KMS-11 (cell line): ENCODE data around the gene SFN.

Source experiments
- H2AFZ ChIP-seq: fragments of 200-600 bp; sonication (generic); 2 replicates; pipeline ENCODE4 v1.6.1; 2016; ENCODE audit warnings: antibody characterized with exemption, mixed run types, low read depth
- H3K27ac ChIP-seq: fragments of 200-600 bp; sonication (generic); 2 replicates; pipeline ENCODE4 v1.6.1; 2016; ENCODE audit warnings: mild to moderate bottlenecking, mixed run types
- H3K27me3 ChIP-seq: fragments of 200-600 bp; sonication (generic); 2 replicates; pipeline ENCODE4 v1.6.1; 2017; ENCODE audit warnings: mild to moderate bottlenecking, low read depth, mixed run types, moderate library complexity; ENCODE audit not compliant: insufficient read depth
- H3K36me3 ChIP-seq: fragments of 200-600 bp; sonication (generic); 2 replicates; pipeline ENCODE4 v1.6.1; 2017; ENCODE audit warnings: mild to moderate bottlenecking, mixed run types; ENCODE audit not compliant: insufficient read depth
- H3K4me1 ChIP-seq: fragments of 200-600 bp; sonication (generic); 2 replicates; pipeline ENCODE4 v1.6.1; 2016; ENCODE audit warnings: mild to moderate bottlenecking, low read depth, mixed run types; ENCODE audit not compliant: poor library complexity, severe bottlenecking
- H3K4me2 ChIP-seq: fragments of 200-600 bp; sonication (generic); 2 replicates; pipeline ENCODE4 v1.7.0; 2016; ENCODE audit warnings: mild to moderate bottlenecking, mixed run types
- H3K4me3 ChIP-seq: fragments of 200-600 bp; sonication (generic); IDR thresholded peaks from 2 replicates; pipeline ENCODE4 v1.6.1; 2017; ENCODE audit warnings: low read depth, low read length, mixed read lengths; ENCODE audit not compliant: insufficient read depth
- H3K79me2 ChIP-seq: fragments of 200-600 bp; sonication (generic); 2 replicates; pipeline ENCODE4 v1.6.1; 2016; ENCODE audit warnings: low read depth, mixed run types; ENCODE audit not compliant: insufficient read depth
- H3K9ac ChIP-seq: fragments of 200-600 bp; sonication (generic); 2 replicates; pipeline ENCODE4 v1.6.1; 2016; ENCODE audit warnings: mild to moderate bottlenecking, mixed run types
- H4K20me1 ChIP-seq: fragments of 200-600 bp; sonication (generic); 2 replicates; pipeline ENCODE4 v1.6.1; 2016; ENCODE audit warnings: mild to moderate bottlenecking, mixed run types; ENCODE audit not compliant: insufficient read depth
- CTCF ChIP-seq: fragments of 200-600 bp; sonication (generic); conservative IDR thresholded peaks from 2 replicates; pipeline ENCODE4 v1.6.1; 2017; ENCODE audit warnings: low read depth, mild to moderate bottlenecking, antibody characterized with exemption, low read length, moderate library complexity, mixed read lengths

The SFN gene

GRCh38 chr1:26851106-26851684, 11.8 kb upstream of the SFN start:
- H3K27ac ChIP-seq = no peak overlapping the region
- no peaks in the 10 kb centered on the region for H3K27me3 ChIP-seq
- no peak overlapping the region for H2AFZ ChIP-seq
- H4K20me1 ChIP-seq = no peaks in the 10 kb centered on the region
- H3K79me2 ChIP-seq = no peaks in the 10 kb centered on the region
- no peak overlapping the region for H3K9ac ChIP-seq
- no peak overlapping the region for H3K4me3 ChIP-seq
- TF ChIP-seq CTCF = no peak
- peaks cover 11% of the 10 kb centered on the region for H3K4me1 ChIP-seq
- H3K4me2 ChIP-seq = no peak overlapping the region
- no peaks in the 10 kb centered on the region for H3K36me3 ChIP-seq

- Histone ChIP-seq H3K79me2 (no peaks in the 10 kb centered on the region), H3K36me3 (no peaks in the 10 kb centered on the region), H3K27ac (no peak overlapping the region), H3K4me3 (no peak overlapping the region), H2AFZ (no peak overlapping the region), H3K9ac (no peak overlapping the region), H3K4me2 (no peak overlapping the region), H3K4me1 (peaks cover 11% of the 10 kb centered on the region), H4K20me1 (no peaks in the 10 kb centered on the region), H3K27me3 (no peaks in the 10 kb centered on the region)
- no peak for TF ChIP-seq CTCF
Measured at GRCh38 chr1:26852701-26853100, 10.2 kb upstream of the SFN start.

- H3K4me3 ChIP-seq = no peak overlapping the region
- H3K27ac ChIP-seq = no peak overlapping the region
- H3K4me2 ChIP-seq = no peak overlapping the region
- H2AFZ ChIP-seq = no peak overlapping the region
- H3K4me1 ChIP-seq = peaks cover 11% of the 10 kb centered on the region
- H3K36me3 ChIP-seq = no peaks in the 10 kb centered on the region
- no peaks in the 10 kb centered on the region for H4K20me1 ChIP-seq
- peak; percentile 83 for TF ChIP-seq CTCF
- no peak overlapping the region for H3K9ac ChIP-seq
- H3K27me3 ChIP-seq = no peaks in the 10 kb centered on the region
- H3K79me2 ChIP-seq = no peaks in the 10 kb centered on the region
Measured at GRCh38 chr1:26853156-26853555, 9.8 kb upstream of the SFN start.

- no peaks in the 10 kb centered on the region for H3K36me3 ChIP-seq
Measured at GRCh38 chr1:26853600-26853999, 9.3 kb upstream of the SFN start.

More at GRCh38 chr1:26853600-26853999, 9.3 kb upstream of the SFN start:
- H3K9ac ChIP-seq = no peak overlapping the region
- no peak for TF ChIP-seq CTCF
- H3K4me2 ChIP-seq = no peak overlapping the region
- H2AFZ ChIP-seq = no peak overlapping the region
- H3K27ac ChIP-seq = no peak overlapping the region
- no peaks in the 10 kb centered on the region for H3K79me2 ChIP-seq
- no peaks in the 10 kb centered on the region for H3K27me3 ChIP-seq
- H4K20me1 ChIP-seq = no peaks in the 10 kb centered on the region
- H3K4me1 ChIP-seq = peaks cover 11% of the 10 kb centered on the region
- no peak overlapping the region for H3K4me3 ChIP-seq
